SK-N-SH treated with all-trans-retinoic acid at 6 μM for 48 hours (cell line): ENCODE data around the gene OLFM1.

Experiments
- ATAC-seq: fragments of 200-7000 bp; cut with Tn5 transposase; 3 replicates; pipeline ENCODE4 v1.9.1; 2020; ENCODE audit warnings: mild to moderate bottlenecking, moderate library complexity
- ARNTL ChIP-seq: fragments of 450-650 bp; formaldehyde crosslinking; IDR thresholded peaks from 2 replicates; pipeline ENCODE4 v1.5.0; 2020; ENCODE audit warnings: low read depth, mild to moderate bottlenecking, moderate library complexity, borderline replicate concordance
- BACH2 ChIP-seq: fragments of 250-450 bp; sonication (Bioruptor Pico); IDR thresholded peaks from 2 replicates; pipeline ENCODE4 v1.9.0; 2021; ENCODE audit warnings: mild to moderate bottlenecking, borderline replicate concordance
- CSDC2 ChIP-seq: fragments of 250-450 bp; sonication (Bioruptor Pico); IDR thresholded peaks from 2 replicates; pipeline ENCODE4 v1.5.0; 2020; ENCODE audit warnings: mild to moderate bottlenecking, moderate library complexity
- CSRNP3 ChIP-seq: fragments of 250-450 bp; sonication (Bioruptor Pico); IDR thresholded peaks from 2 replicates; pipeline ENCODE4 v1.5.1; 2021; ENCODE audit warnings: mild to moderate bottlenecking, moderate library complexity
- ESRRG ChIP-seq: fragments of 250-450 bp; sonication (Bioruptor Pico); IDR thresholded peaks from 2 replicates; pipeline ENCODE4 v1.6.1; 2021; ENCODE audit warnings: mild to moderate bottlenecking
- GLIS3 ChIP-seq: fragments of 250-450 bp; sonication (Bioruptor Pico); IDR thresholded peaks from 2 replicates; pipeline ENCODE4 v1.5.0; 2020; ENCODE audit warnings: mild to moderate bottlenecking, moderate library complexity
- ISL1 ChIP-seq: fragments of 250-450 bp; sonication (Bioruptor Pico); IDR thresholded peaks from 2 replicates; pipeline ENCODE4 v2.1.2; 2022; ENCODE audit warnings: mild to moderate bottlenecking, moderate library complexity
- OSR1 ChIP-seq: fragments of 250-450 bp; sonication (Bioruptor Pico); IDR thresholded peaks from 2 replicates; pipeline ENCODE4 v1.8.0; 2022; ENCODE audit warnings: moderate library complexity, mild to moderate bottlenecking, inconsistent platforms
- PATZ1 ChIP-seq: fragments of 250-450 bp; sonication (Bioruptor Pico); IDR thresholded peaks from 2 replicates; pipeline ENCODE4 v1.8.0; 2020; ENCODE audit warnings: mild to moderate bottlenecking, moderate library complexity, borderline replicate concordance
- PPARA ChIP-seq: fragments of 250-450 bp; sonication (Bioruptor Pico); IDR thresholded peaks from 2 replicates; pipeline ENCODE4 v1.5.0; 2020; ENCODE audit warnings: mild to moderate bottlenecking, borderline replicate concordance
- RARB ChIP-seq: fragments of 250-450 bp; sonication (Bioruptor Pico); IDR thresholded peaks from 2 replicates; pipeline ENCODE4 v1.8.0; 2021; ENCODE audit warnings: mild to moderate bottlenecking, moderate library complexity
- SNAI2 ChIP-seq: fragments of 250-450 bp; sonication (Bioruptor Pico); IDR thresholded peaks from 2 replicates; pipeline ENCODE4 v1.5.0; 2020; ENCODE audit warnings: mild to moderate bottlenecking, moderate library complexity
- TCF4 ChIP-seq: fragments of 250-450 bp; sonication (Bioruptor Pico); IDR thresholded peaks from 2 replicates; pipeline ENCODE4 v1.8.0; 2021; ENCODE audit warnings: mild to moderate bottlenecking, moderate library complexity, borderline replicate concordance
- TOX ChIP-seq: fragments of 250-450 bp; sonication (Bioruptor Pico); IDR thresholded peaks from 2 replicates; pipeline ENCODE4 v1.8.0; 2021; ENCODE audit warnings: mild to moderate bottlenecking, moderate library complexity, borderline replicate concordance
- ZC3H10 ChIP-seq: fragments of 250-450 bp; sonication (Bioruptor Pico); IDR thresholded peaks from 2 replicates; pipeline ENCODE4 v1.5.1; 2021; ENCODE audit warnings: mild to moderate bottlenecking, moderate library complexity
- ZFP3 ChIP-seq: fragments of 250-450 bp; sonication (Bioruptor Pico); IDR thresholded peaks from 2 replicates; pipeline ENCODE4 v1.5.0; 2020; ENCODE audit warnings: mild to moderate bottlenecking, moderate library complexity
- ZFP30 ChIP-seq: fragments of 450-650 bp; formaldehyde crosslinking; IDR thresholded peaks from 2 replicates; pipeline ENCODE4 v1.5.0; 2022; ENCODE audit warnings: mild to moderate bottlenecking, moderate library complexity
- ZNF565 ChIP-seq: fragments of 450-650 bp; formaldehyde crosslinking; conservative IDR thresholded peaks from 2 replicates; pipeline ENCODE4 v1.5.0; 2020; ENCODE audit warnings: low read depth, mild to moderate bottlenecking, moderate library complexity
- ZNF70 ChIP-seq: fragments of 450-650 bp; formaldehyde crosslinking; IDR thresholded peaks from 2 replicates; pipeline ENCODE4 v1.5.0; 2020; ENCODE audit warnings: mild to moderate bottlenecking, moderate library complexity
- ZNF8 ChIP-seq: fragments of 450-650 bp; formaldehyde crosslinking; IDR thresholded peaks from 2 replicates; pipeline ENCODE4 v1.5.0; 2020; ENCODE audit warnings: mild to moderate bottlenecking, moderate library complexity
- TF ChIP-seq, protein P1 (sequence below): fragments of 250-450 bp; sonication (Bioruptor Pico); IDR thresholded peaks from 2 replicates; pipeline ENCODE4 v1.5.0; 2020; ENCODE audit warnings: mild to moderate bottlenecking, moderate library complexity
- TF ChIP-seq, protein P2 (sequence below): fragments of 250-450 bp; sonication (Bioruptor Pico); IDR thresholded peaks from 2 replicates; pipeline ENCODE4 v1.5.1; 2020; ENCODE audit warnings: low read depth, mild to moderate bottlenecking, moderate library complexity
- TF ChIP-seq, protein P3 (sequence below): fragments of 250-450 bp; sonication (Bioruptor Pico); IDR thresholded peaks from 2 replicates; pipeline ENCODE4 v1.8.0; 2021; ENCODE audit warnings: low read depth, mild to moderate bottlenecking, moderate library complexity, borderline replicate concordance

OLFM1 gene

GRCh38 chr9:135141183-135141774 is 53.8 kb downstream of the OLFM1 start:
- ATAC-seq: no peak
- TF ChIP-seq ARNTL (CRISPR knock-in tag): no peak
- no peak for TF ChIP-seq ZNF565
- TF ChIP-seq OSR1 (CRISPR knock-in tag): no peak
- TF ChIP-seq CSRNP3 (CRISPR knock-in tag): no peak
- no peak for TF ChIP-seq ZNF70
- no peak for TF ChIP-seq ZFP30 (CRISPR knock-in tag)
- TF ChIP-seq BACH2 (CRISPR knock-in tag): no peak
- no peak for TF ChIP-seq ZNF8 (CRISPR knock-in tag)
- no peak for TF ChIP-seq ISL1 (CRISPR knock-in tag)
- no peak for TF ChIP-seq CSDC2 (CRISPR knock-in tag)
- no peak for TF ChIP-seq TOX (CRISPR knock-in tag)
- TF ChIP-seq, protein P1, sequence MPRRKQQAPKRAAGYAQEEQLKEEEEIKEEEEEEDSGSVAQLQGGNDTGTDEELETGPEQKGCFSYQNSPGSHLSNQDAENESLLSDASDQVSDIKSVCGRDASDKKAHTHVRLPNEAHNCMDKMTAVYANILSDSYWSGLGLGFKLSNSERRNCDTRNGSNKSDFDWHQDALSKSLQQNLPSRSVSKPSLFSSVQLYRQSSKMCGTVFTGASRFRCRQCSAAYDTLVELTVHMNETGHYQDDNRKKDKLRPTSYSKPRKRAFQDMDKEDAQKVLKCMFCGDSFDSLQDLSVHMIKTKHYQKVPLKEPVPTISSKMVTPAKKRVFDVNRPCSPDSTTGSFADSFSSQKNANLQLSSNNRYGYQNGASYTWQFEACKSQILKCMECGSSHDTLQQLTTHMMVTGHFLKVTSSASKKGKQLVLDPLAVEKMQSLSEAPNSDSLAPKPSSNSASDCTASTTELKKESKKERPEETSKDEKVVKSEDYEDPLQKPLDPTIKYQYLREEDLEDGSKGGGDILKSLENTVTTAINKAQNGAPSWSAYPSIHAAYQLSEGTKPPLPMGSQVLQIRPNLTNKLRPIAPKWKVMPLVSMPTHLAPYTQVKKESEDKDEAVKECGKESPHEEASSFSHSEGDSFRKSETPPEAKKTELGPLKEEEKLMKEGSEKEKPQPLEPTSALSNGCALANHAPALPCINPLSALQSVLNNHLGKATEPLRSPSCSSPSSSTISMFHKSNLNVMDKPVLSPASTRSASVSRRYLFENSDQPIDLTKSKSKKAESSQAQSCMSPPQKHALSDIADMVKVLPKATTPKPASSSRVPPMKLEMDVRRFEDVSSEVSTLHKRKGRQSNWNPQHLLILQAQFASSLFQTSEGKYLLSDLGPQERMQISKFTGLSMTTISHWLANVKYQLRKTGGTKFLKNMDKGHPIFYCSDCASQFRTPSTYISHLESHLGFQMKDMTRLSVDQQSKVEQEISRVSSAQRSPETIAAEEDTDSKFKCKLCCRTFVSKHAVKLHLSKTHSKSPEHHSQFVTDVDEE (CRISPR knock-in tag): no peak
- TF ChIP-seq RARB (CRISPR knock-in tag): no peak
- no peak for TF ChIP-seq ZC3H10 (CRISPR knock-in tag)
- TF ChIP-seq ZFP3: no peak
- no peak for TF ChIP-seq PPARA
- TF ChIP-seq TCF4 (CRISPR knock-in tag): no peak
- TF ChIP-seq, protein P2, sequence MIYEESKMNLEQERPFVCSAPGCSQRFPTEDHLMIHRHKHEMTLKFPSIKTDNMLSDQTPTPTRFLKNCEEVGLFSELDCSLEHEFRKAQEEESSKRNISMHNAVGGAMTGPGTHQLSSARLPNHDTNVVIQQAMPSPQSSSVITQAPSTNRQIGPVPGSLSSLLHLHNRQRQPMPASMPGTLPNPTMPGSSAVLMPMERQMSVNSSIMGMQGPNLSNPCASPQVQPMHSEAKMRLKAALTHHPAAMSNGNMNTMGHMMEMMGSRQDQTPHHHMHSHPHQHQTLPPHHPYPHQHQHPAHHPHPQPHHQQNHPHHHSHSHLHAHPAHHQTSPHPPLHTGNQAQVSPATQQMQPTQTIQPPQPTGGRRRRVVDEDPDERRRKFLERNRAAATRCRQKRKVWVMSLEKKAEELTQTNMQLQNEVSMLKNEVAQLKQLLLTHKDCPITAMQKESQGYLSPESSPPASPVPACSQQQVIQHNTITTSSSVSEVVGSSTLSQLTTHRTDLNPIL (CRISPR knock-in tag): no peak

- no peak for ATAC-seq
- no peak for TF ChIP-seq ISL1 (CRISPR knock-in tag)
- no peak for TF ChIP-seq ZNF565
- no peak for TF ChIP-seq PATZ1 (CRISPR knock-in tag)
- no peak for TF ChIP-seq ZFP30 (CRISPR knock-in tag)
- no peak for TF ChIP-seq OSR1 (CRISPR knock-in tag)
- no peak for TF ChIP-seq BACH2 (CRISPR knock-in tag)
- TF ChIP-seq TCF4 (CRISPR knock-in tag): no peak
- TF ChIP-seq RARB (CRISPR knock-in tag): no peak
- no peak for TF ChIP-seq ZNF70
- TF ChIP-seq TOX (CRISPR knock-in tag): no peak
- TF ChIP-seq, protein P3, sequence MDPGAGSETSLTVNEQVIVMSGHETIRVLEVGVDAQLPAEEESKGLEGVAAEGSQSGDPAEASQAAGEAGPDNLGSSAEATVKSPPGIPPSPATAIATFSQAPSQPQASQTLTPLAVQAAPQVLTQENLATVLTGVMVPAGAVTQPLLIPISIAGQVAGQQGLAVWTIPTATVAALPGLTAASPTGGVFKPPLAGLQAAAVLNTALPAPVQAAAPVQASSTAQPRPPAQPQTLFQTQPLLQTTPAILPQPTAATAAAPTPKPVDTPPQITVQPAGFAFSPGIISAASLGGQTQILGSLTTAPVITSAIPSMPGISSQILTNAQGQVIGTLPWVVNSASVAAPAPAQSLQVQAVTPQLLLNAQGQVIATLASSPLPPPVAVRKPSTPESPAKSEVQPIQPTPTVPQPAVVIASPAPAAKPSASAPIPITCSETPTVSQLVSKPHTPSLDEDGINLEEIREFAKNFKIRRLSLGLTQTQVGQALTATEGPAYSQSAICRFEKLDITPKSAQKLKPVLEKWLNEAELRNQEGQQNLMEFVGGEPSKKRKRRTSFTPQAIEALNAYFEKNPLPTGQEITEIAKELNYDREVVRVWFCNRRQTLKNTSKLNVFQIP: no peak
- no peak for TF ChIP-seq CSDC2 (CRISPR knock-in tag)
Observed at GRCh38 chr9:135144581-135145170, 57.2 kb downstream of the OLFM1 start.

GRCh38 chr9:135145312-135145711 is 57.8 kb downstream of the OLFM1 start:
- ATAC-seq: no peak
- TF ChIP-seq CSDC2 (CRISPR knock-in tag): no peak
- TF ChIP-seq PATZ1 (CRISPR knock-in tag): no peak
- no peak for TF ChIP-seq ZFP30 (CRISPR knock-in tag)
- TF ChIP-seq SNAI2: no peak
- no peak for TF ChIP-seq ZFP3
- TF ChIP-seq ARNTL (CRISPR knock-in tag): no peak
- TF ChIP-seq ESRRG (CRISPR knock-in tag): no peak
- TF ChIP-seq, protein P3: no peak
- no peak for TF ChIP-seq GLIS3 (CRISPR knock-in tag)
- no peak for TF ChIP-seq OSR1 (CRISPR knock-in tag)
- no peak for TF ChIP-seq TCF4 (CRISPR knock-in tag)
- no peak for TF ChIP-seq TOX (CRISPR knock-in tag)
